GM23338 (cell line): ENCODE results near the gene ASXL3. TPM values are rescaled to one million over a fixed set of nuclear protein-coding genes. Genes with fewer than 3 reads are reported as not detected.

Experiments
- ATAC-seq: fragments of 200-7000 bp; cut with Tn5 transposase; 3 replicates; pipeline ENCODE4 v1.9.1; 2020
- DNase-seq: peaks from one replicate; pipeline ENCODE4 v3.0.0-alpha.2; 2015; ENCODE audit warnings: low spot score
- H2AFZ ChIP-seq: fragments of 200-600 bp; sonication (generic); 2 replicates; pipeline ENCODE4 v1.8.0; 2016; ENCODE audit warnings: antibody characterized with exemption, mild to moderate bottlenecking, moderate library complexity
- H3F3A ChIP-seq: fragments of 200-600 bp; sonication (generic); replicated peaks from 2 replicates; pipeline ENCODE4 v1.8.0; 2017; ENCODE audit warnings: antibody characterized with exemption, mixed run types, low read depth
- H3K27ac ChIP-seq: fragments of 200-600 bp; sonication (generic); 2 replicates; pipeline ENCODE4 v1.6.1; 2016; ENCODE audit warnings: low read depth
- H3K27me3 ChIP-seq: fragments of 200-600 bp; sonication (generic); 2 replicates; pipeline ENCODE4 v1.8.0; 2016; ENCODE audit warnings: mild to moderate bottlenecking, mixed run types, moderate library complexity; ENCODE audit not compliant: insufficient read depth
- H3K36me3 ChIP-seq: fragments of 200-600 bp; sonication (generic); 2 replicates; pipeline ENCODE4 v1.8.0; 2016; ENCODE audit warnings: mild to moderate bottlenecking; ENCODE audit not compliant: insufficient read depth
- H3K4me1 ChIP-seq: fragments of 200-600 bp; sonication (generic); 2 replicates; pipeline ENCODE4 v1.8.0; 2016; ENCODE audit warnings: mild to moderate bottlenecking, moderate library complexity; ENCODE audit not compliant: insufficient read depth
- H3K4me2 ChIP-seq: fragments of 200-600 bp; sonication (generic); 2 replicates; pipeline ENCODE4 v1.7.1; 2017; ENCODE audit warnings: mixed run types
- H3K4me3 ChIP-seq: fragments of 200-600 bp; sonication (generic); 2 replicates; pipeline ENCODE4 v1.6.1; 2016; ENCODE audit warnings: mixed run types
- H3K79me2 ChIP-seq: fragments of 200-600 bp; sonication (generic); replicated peaks from 2 replicates; pipeline ENCODE4 v1.8.0; 2017; ENCODE audit warnings: mild to moderate bottlenecking; ENCODE audit not compliant: insufficient read depth
- H3K9me2 ChIP-seq: fragments of 200-600 bp; sonication (generic); 2 replicates; pipeline ENCODE4 v1.8.0; 2017; ENCODE audit not compliant: insufficient read depth
- H4K20me1 ChIP-seq: fragments of 200-600 bp; sonication (generic); replicated peaks from 2 replicates; pipeline ENCODE4 v1.8.0; 2017; ENCODE audit warnings: mild to moderate bottlenecking; ENCODE audit not compliant: insufficient read depth
- H3K27ac Mint-ChIP-seq: 2 replicates; pipeline ENCODE4 v1.8.0; 2020; ENCODE audit warnings: inconsistent platforms, mild to moderate bottlenecking, moderate library complexity, mixed read lengths
- H3K27me3 Mint-ChIP-seq: 3 replicates; pipeline ENCODE4 v1.8.0; 2022; ENCODE audit warnings: low read depth, mild to moderate bottlenecking, moderate library complexity, mixed read lengths, inconsistent platforms; ENCODE audit not compliant: insufficient read depth, poor library complexity
- H3K36me3 Mint-ChIP-seq: 3 replicates; pipeline ENCODE4 v1.8.0; 2021; ENCODE audit warnings: low read depth, mild to moderate bottlenecking, inconsistent platforms, moderate library complexity, mixed read lengths
- H3K4me1 Mint-ChIP-seq: 3 replicates; pipeline ENCODE4 v1.8.0; 2020; ENCODE audit warnings: mild to moderate bottlenecking, inconsistent platforms, mixed read lengths
- H3K4me3 Mint-ChIP-seq: 3 replicates; pipeline ENCODE4 v1.8.0; 2021; ENCODE audit warnings: moderate library complexity, mild to moderate bottlenecking, inconsistent platforms, mixed read lengths
- H3K9me3 Mint-ChIP-seq: 3 replicates; pipeline ENCODE4 v1.8.0; 2020; ENCODE audit warnings: moderate library complexity, mild to moderate bottlenecking, inconsistent platforms, mixed read lengths
- EZH2phosphoT487 ChIP-seq: fragments of 200-600 bp; sonication (generic); IDR thresholded peaks from one replicate; pipeline ENCODE4 v1.8.1; 2018; ENCODE audit warnings: antibody characterized with exemption; ENCODE audit not compliant: unreplicated experiment
- JUNB ChIP-seq: IDR thresholded peaks from one replicate; pipeline ENCODE4 v1.6.1; 2016; ENCODE audit warnings: antibody characterized with exemption; ENCODE audit not compliant: unreplicated experiment
- NANOG ChIP-seq: IDR thresholded peaks from 2 replicates; pipeline ENCODE4 v1.6.1; 2016; ENCODE audit warnings: antibody characterized with exemption, borderline replicate concordance
- POLR2AphosphoS5 ChIP-seq: IDR thresholded peaks from 2 replicates; pipeline ENCODE4 v1.6.1; 2016; ENCODE audit warnings: antibody characterized with exemption, low read depth
- polyA plus RNA-seq: library from polyadenylated mRNA; unstranded; fragments of >200 nt; fragmentation: Nextera tagmentation; extraction: Ambion mirVana; gene quantifications from 2 replicates; pipeline ENCODE4 v1.2.1, GENCODE V29; 2016
- total RNA-seq: library from RNA; depleted of rRNA; stranded (reverse); fragments of >200 nt; shearing (Covaris generic); gene quantifications from 2 replicates; pipeline ENCODE4 v1.2.3, GENCODE V29; 2014
- TF ChIP-seq, protein P1 (sequence below): IDR thresholded peaks from one replicate; pipeline ENCODE4 v1.6.1; 2018; ENCODE audit warnings: antibody characterized with exemption; ENCODE audit not compliant: unreplicated experiment
- TF ChIP-seq, protein P2 (sequence below): IDR thresholded peaks from 2 replicates; pipeline ENCODE4 v1.6.1; 2016; ENCODE audit warnings: antibody characterized with exemption

The ASXL3 gene
- total and polyA plus RNA-seq, 2 experiments from 2014 or later, result 0.23 to 1.4 TPM

DNA sequence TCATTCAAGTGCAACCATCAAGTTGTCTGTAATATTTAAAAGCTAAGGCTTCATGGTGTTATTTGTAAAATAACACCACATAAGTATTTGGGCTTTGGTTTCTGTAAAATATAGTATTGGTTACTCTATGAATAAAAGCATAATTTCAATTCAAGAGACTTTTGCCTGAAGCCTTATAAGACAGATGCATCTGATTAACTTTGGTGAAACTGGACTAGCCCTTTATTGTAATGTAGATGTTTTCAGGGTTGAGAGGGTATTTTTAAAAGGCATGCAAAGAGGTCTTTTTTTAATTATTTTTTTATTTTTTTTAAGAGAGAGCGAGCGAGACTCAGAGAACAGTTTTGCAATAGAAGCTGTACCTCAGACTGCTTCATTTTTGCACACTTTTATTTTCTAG is 66.5 kb downstream of the ASXL3 start (continued):
- TF ChIP-seq, protein P1, sequence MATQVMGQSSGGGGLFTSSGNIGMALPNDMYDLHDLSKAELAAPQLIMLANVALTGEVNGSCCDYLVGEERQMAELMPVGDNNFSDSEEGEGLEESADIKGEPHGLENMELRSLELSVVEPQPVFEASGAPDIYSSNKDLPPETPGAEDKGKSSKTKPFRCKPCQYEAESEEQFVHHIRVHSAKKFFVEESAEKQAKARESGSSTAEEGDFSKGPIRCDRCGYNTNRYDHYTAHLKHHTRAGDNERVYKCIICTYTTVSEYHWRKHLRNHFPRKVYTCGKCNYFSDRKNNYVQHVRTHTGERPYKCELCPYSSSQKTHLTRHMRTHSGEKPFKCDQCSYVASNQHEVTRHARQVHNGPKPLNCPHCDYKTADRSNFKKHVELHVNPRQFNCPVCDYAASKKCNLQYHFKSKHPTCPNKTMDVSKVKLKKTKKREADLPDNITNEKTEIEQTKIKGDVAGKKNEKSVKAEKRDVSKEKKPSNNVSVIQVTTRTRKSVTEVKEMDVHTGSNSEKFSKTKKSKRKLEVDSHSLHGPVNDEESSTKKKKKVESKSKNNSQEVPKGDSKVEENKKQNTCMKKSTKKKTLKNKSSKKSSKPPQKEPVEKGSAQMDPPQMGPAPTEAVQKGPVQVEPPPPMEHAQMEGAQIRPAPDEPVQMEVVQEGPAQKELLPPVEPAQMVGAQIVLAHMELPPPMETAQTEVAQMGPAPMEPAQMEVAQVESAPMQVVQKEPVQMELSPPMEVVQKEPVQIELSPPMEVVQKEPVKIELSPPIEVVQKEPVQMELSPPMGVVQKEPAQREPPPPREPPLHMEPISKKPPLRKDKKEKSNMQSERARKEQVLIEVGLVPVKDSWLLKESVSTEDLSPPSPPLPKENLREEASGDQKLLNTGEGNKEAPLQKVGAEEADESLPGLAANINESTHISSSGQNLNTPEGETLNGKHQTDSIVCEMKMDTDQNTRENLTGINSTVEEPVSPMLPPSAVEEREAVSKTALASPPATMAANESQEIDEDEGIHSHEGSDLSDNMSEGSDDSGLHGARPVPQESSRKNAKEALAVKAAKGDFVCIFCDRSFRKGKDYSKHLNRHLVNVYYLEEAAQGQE, result no peak
- no peak for TF ChIP-seq JUNB

DNA sequence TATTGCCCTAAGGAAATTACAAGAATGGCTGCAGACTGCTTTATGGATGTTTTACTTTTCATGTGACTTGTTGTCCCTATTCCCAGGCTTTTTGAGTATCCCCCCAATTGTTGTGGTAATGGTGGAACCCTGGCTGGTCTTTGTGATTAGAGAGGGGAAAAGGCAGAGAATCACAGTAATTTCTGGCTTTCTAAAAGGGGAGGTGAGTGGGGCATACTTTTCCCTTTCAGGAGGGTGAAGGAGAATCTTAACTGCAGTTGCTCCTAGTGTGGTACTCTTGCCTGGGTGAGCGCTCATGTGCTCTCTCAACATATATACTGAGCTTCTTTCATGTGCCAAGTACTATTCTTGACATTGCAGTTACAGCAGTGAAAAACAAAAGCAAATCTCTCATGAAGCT is 69.3 kb downstream of the ASXL3 start:
- Mint-ChIP-seq H3K36me3 (no peaks in the 10 kb centered on the region), H3K4me1 (peaks cover 20% of the 10 kb centered on the region; the same call in 2 of the 3 replicates), H3K9me3 (no peaks in the 10 kb centered on the region), H3K27me3 (no peaks in the 10 kb centered on the region), H3K4me3 (no peak overlapping the region), H3K27ac (no peak overlapping the region)
- Histone ChIP-seq H2AFZ (0 out of 2 replicates have a peak overlapping the region, but pooled peaks have one; percentile 53), H3F3A (no peaks in the 10 kb centered on the region), H3K4me2 (peak overlapping the region; percentile 52), H3K27ac (peak overlapping the region; percentile 83), H3K36me3 (no peaks in the 10 kb centered on the region), H3K9me2 (peaks cover 15% of the 10 kb centered on the region; the same call in 1 of the 2 replicates), H3K79me2 (no peaks in the 10 kb centered on the region), H3K27me3 (no peaks in the 10 kb centered on the region), H4K20me1 (no peaks in the 10 kb centered on the region), H3K4me3 (peak overlapping the region; percentile 15; the same call in 1 of the 2 replicates), H3K4me1 (peaks cover 56% of the 10 kb centered on the region)
- ATAC-seq (peak; percentile 86), DNase-seq (peak; percentile 37)
- TF ChIP-seq EZH2phosphoT487, result no peak
- peak; percentile 66; the same call in 1 of the 2 replicates for TF ChIP-seq NANOG

DNA sequence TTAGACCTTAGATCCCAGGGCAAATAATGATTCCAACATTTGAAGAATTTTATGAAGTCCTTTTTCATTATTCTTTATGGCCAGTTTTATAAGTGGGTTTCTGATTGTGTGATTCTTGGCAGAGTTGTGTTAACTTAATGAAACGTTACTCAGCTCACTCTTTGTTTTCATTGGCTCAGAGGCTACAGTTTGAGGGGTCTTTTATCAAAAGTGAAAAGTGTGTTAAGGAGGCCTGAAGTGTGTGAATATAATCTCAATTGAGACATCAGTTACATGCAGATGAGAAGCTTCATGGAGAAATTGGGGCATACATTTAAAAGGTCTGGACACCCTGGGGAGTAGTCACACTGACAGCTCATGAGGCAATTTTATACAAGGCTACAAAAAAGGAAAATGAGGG is 74.6 kb downstream of the ASXL3 start:
- no peak overlapping the region for H3K27ac Mint-ChIP-seq
- peaks cover 15% of the 10 kb centered on the region for H3K4me1 Mint-ChIP-seq
- H3K36me3 Mint-ChIP-seq, result no peaks in the 10 kb centered on the region
- Histone ChIP-seq H3K4me1 (peaks cover 10% of the 10 kb centered on the region), H3K79me2 (no peaks in the 10 kb centered on the region), H3F3A (no peaks in the 10 kb centered on the region), H3K36me3 (no peaks in the 10 kb centered on the region), H3K4me3 (no peak overlapping the region), H3K27me3 (no peaks in the 10 kb centered on the region), H3K27ac (no peak overlapping the region), H4K20me1 (no peaks in the 10 kb centered on the region), H3K9me2 (peaks cover 15% of the 10 kb centered on the region; the same call in 1 of the 2 replicates), H3K4me2 (no peak overlapping the region), H2AFZ (no peak overlapping the region)
- H3K4me3 Mint-ChIP-seq, result no peak overlapping the region
- no peaks in the 10 kb centered on the region for H3K27me3 Mint-ChIP-seq
- TF ChIP-seq, protein P2, sequence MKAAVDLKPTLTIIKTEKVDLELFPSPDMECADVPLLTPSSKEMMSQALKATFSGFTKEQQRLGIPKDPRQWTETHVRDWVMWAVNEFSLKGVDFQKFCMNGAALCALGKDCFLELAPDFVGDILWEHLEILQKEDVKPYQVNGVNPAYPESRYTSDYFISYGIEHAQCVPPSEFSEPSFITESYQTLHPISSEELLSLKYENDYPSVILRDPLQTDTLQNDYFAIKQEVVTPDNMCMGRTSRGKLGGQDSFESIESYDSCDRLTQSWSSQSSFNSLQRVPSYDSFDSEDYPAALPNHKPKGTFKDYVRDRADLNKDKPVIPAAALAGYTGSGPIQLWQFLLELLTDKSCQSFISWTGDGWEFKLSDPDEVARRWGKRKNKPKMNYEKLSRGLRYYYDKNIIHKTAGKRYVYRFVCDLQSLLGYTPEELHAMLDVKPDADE, result no peak
- TF ChIP-seq POLR2AphosphoS5, result no peak
- no peak for TF ChIP-seq NANOG
- TF ChIP-seq JUNB, result no peak
- no peak for ATAC-seq
- DNase-seq, result no peak
- H3K9me3 Mint-ChIP-seq, result no peaks in the 10 kb centered on the region
